ENCODE measurements around the gene DAZL. TPM values are rescaled to one million over a fixed set of nuclear protein-coding genes. Genes with fewer than 3 reads are reported as not detected.

The DAZL gene, protein sequence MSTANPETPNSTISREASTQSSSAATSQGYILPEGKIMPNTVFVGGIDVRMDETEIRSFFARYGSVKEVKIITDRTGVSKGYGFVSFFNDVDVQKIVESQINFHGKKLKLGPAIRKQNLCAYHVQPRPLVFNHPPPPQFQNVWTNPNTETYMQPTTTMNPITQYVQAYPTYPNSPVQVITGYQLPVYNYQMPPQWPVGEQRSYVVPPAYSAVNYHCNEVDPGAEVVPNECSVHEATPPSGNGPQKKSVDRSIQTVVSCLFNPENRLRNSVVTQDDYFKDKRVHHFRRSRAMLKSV
- total RNA-seq (ENCODE audit: low replicate concordance) = not detected in 2 replicates

DNA sequence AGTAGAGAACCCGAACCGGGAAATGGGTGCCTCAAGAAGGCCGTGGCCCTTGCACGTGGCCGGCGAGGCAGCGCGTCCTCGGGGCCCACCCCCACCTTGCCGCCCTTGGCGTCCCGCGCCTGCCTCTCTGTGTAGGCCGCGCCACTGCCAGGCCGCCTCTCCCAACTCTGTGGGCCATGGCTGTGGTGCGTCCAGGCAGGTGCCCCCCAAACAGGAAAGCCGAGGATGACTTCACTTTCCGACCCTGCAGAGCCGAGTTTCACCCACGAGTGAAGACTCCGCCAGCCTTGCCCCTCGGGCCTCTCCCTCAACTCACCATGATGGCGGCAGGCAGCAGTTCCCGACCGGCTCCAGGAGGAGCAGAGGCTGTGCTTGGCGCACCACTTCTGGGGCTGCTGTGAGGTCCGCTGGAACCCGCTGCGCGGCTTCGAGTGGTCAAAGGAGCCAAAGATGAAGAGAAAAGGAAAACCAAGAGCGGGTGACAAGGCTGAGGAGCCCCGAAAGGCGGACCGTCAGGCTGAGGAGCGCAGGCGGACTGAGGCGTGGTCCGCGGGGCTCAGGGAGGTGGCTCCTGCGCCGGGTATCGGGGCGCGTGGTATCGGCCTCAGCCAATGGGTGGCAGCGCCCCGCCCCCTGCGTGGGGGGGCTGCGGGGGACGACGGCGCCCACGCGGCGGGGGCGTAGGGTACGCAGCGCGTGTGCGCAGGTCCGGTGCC, at the start of gene DAZL:
Gene DAZL (minus strand): TSS at position 537 of the 716 bp plus-strand sequence. CDS start 218 bp downstream, at position 319.
- DNase-seq (ENCODE audit: low read depth) = no peak
- TF ChIP-seq, protein P1, sequence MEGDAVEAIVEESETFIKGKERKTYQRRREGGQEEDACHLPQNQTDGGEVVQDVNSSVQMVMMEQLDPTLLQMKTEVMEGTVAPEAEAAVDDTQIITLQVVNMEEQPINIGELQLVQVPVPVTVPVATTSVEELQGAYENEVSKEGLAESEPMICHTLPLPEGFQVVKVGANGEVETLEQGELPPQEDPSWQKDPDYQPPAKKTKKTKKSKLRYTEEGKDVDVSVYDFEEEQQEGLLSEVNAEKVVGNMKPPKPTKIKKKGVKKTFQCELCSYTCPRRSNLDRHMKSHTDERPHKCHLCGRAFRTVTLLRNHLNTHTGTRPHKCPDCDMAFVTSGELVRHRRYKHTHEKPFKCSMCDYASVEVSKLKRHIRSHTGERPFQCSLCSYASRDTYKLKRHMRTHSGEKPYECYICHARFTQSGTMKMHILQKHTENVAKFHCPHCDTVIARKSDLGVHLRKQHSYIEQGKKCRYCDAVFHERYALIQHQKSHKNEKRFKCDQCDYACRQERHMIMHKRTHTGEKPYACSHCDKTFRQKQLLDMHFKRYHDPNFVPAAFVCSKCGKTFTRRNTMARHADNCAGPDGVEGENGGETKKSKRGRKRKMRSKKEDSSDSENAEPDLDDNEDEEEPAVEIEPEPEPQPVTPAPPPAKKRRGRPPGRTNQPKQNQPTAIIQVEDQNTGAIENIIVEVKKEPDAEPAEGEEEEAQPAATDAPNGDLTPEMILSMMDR (IDR thresholded peaks at IDR 0.05; ENCODE audit: insufficient read depth, low read length) = no peak
- H3K4me3 ChIP-seq (ENCODE audit: low read depth, low read length) = no peak within 1 kb of the TSS

GRCh38 chr3:16654976-16655375, 49.8 kb upstream of the DAZL start:
- TF ChIP-seq, protein P1 (IDR thresholded peaks at IDR 0.05; ENCODE audit: insufficient read depth, low read length) = no peak
- no peak for DNase-seq (ENCODE audit: low read depth)
- H3K4me3 ChIP-seq (ENCODE audit: low read depth, low read length) = no peak overlapping the region

- DNase-seq (ENCODE audit: low read depth) = no peak
- TF ChIP-seq, protein P1 (IDR thresholded peaks at IDR 0.05; ENCODE audit: insufficient read depth, low read length) = no peak
- no peak overlapping the region for H3K4me3 ChIP-seq (ENCODE audit: low read depth, low read length)
Observed at GRCh38 chr3:16653712-16654111, 48.5 kb upstream of the DAZL start.

DNA sequence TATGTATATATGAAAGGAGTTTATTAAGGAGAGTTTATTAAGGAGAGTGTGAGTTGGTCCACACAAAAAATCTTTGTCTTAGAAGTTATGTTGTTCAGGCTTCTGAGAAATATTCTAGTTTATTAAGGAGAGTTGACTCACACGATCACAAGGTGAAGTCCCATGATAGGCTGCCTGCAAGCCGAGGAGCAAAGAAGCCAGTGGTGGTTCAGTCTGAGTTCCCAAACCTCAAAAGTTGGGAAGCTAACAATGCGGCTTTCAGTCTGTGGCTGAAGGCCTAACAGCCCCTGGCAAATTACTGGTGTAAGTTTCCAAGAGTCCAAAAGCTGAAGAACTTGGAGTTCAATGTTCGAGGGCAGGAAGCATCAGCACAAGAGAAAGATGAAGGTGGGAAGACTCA, 42.4 kb upstream of the DAZL start:
- TF ChIP-seq, protein P1 (IDR thresholded peaks at IDR 0.05; ENCODE audit: insufficient read depth, low read length) = no peak
- no peak overlapping the region for H3K4me3 ChIP-seq (ENCODE audit: low read depth, low read length)
- no peak for DNase-seq (ENCODE audit: low read depth)

- TF ChIP-seq, protein P1 (IDR thresholded peaks at IDR 0.05; ENCODE audit: insufficient read depth, low read length) = no peak
- H3K4me3 ChIP-seq (ENCODE audit: low read depth, low read length) = no peak overlapping the region
- no peak for DNase-seq (ENCODE audit: low read depth)
Observed at GRCh38 chr3:16639806-16640205, 34.6 kb upstream of the DAZL start.

DNA sequence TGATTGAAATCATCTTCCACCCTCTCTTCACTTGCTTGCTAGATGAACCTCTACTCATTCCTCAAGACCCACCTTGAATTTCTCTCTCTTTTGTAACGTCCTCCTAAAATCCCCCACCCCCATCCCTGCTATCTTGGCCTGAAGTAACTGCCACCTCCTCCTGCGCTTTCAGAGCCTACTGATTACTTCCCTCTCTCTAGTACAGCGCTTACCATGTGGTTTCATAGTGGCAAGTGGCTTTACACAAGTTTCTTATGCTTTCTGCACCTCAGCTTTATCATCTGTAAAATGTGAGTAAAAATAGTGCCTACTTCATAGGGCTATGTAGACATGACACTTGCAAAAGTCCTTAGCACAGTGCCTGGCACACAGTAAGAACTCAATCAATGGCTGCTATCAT, 28.7 kb upstream of the DAZL start:
- no peak overlapping the region for H3K4me3 ChIP-seq (ENCODE audit: low read depth, low read length)
- no peak for DNase-seq (ENCODE audit: low read depth)
- TF ChIP-seq, protein P1 (IDR thresholded peaks at IDR 0.05; ENCODE audit: insufficient read depth, low read length) = no peak
